Left lung (tissue), 10 donors: ENCODE results near the gene RAP1GAP2. TPM values are rescaled to one million over a fixed set of nuclear protein-coding genes. Genes with fewer than 3 reads are reported as not detected.
"Not testable (repeated sequence)": the region's sequence is repeated elsewhere in the genome, so short reads cannot be mapped to it uniquely, and the experiment has no call there.

Experiments
- ATAC-seq: fragments of 200-7000 bp; cut with Tn5 transposase; one replicate; pipeline ENCODE4 v1.9.1; 2020; ENCODE audit warnings: moderate library complexity
- DNase-seq, 4 donors: peaks; one replicate each; pipeline ENCODE4 v3.0.0-alpha.2; 2013 to 2020
- H3K27ac ChIP-seq, 2 donors: fragments of 200-600 bp; sonication (generic) in 1 of 2; one replicate each; pipeline versions ENCODE4 v1.5.0 to v1.8.0; 2020 to 2021
- H3K27me3 ChIP-seq, 2 donors: fragments of 200-600 bp; sonication (generic) in 1 of 2; one replicate each; pipeline versions ENCODE4 v1.5.0 to v1.8.0; 2020 to 2021
- H3K36me3 ChIP-seq, 2 donors: fragments of 200-600 bp; sonication (generic) in 1 of 2; one replicate each; pipeline versions ENCODE4 v1.5.0 to v1.8.0; 2020 to 2021
- H3K4me1 ChIP-seq, 2 donors: fragments of 200-600 bp; one replicate each; pipeline ENCODE4 v1.8.0; 2021
- H3K4me3 ChIP-seq, 2 donors: fragments of 200-600 bp; sonication (generic) in 1 of 2; one replicate each; pipeline versions ENCODE4 v1.5.0 to v1.8.0; 2020 to 2021; ENCODE audit warnings: mild to moderate bottlenecking in 1 of 2
- H3K9me3 ChIP-seq, 2 donors: fragments of 200-600 bp; sonication (generic) in 1 of 2; one replicate each; pipeline versions ENCODE4 v1.5.0 to v1.8.0; 2020 to 2021
- CTCF ChIP-seq, 2 donors: fragments of 200-600 bp; sonication (generic) in 1 of 2; IDR thresholded peaks; one replicate each; pipeline versions ENCODE4 v1.5.0 to v1.8.0; 2021; ENCODE audit warnings: antibody characterized with exemption in 2 of 2
- intact Hi-C, 2 donors: fragments of 100-400 bp; cut with DNase I; formaldehyde crosslinking; loops; one replicate each; pipeline versions ENCODE4 v1.11.2 to v1.14.2; 2022
- polyA plus RNA-seq, 6 donors: library from polyadenylated mRNA; unstranded; fragments of 120-200 nt; gene quantifications; one replicate each; pipeline ENCODE4 v1.2.1, GENCODE V29; 2013; ENCODE audit not compliant: insufficient read length in 6 of 6
- total RNA-seq, 2 donors: library from RNA; stranded (reverse); fragmentation: NEBNext Ultra II Directional; extraction: Animal tissue kit (Norgen Biotek cat#: 25700); gene quantifications; one replicate each; pipeline ENCODE4 v1.2.1, GENCODE V29; 2021
- donor health status: DM: no; HTN: yes; CAD: no.
- donor health status: DM: no; HTN: no; CAD: no.

RAP1GAP2 gene
- total and polyA plus RNA-seq, 8 donors, result 8.0 to 14.5 (median 9.7) TPM

GRCh38 chr17:3026856-3027751, 230.9 kb downstream of the RAP1GAP2 start:
- no peak overlapping the region for H3K4me3 ChIP-seq
- intact Hi-C loops, result no loop called here
- peaks cover 0 to 23% of the 10 kb centered on the region in 2 donors for H3K36me3 ChIP-seq
- no peak for ATAC-seq
- peak in 2 of 4 donors; percentile 24 to 65 for DNase-seq
- TF ChIP-seq CTCF (IDR thresholded peaks at IDR 0.05), result no peak
- H3K27me3 ChIP-seq, result no peaks in the 10 kb centered on the region
- peaks cover 0 to 7% of the 10 kb centered on the region in 2 donors for H3K4me1 ChIP-seq
- peaks cover 0 to 19% of the 10 kb centered on the region in 2 donors for H3K9me3 ChIP-seq
- H3K27ac ChIP-seq, result no peak overlapping the region

DNA sequence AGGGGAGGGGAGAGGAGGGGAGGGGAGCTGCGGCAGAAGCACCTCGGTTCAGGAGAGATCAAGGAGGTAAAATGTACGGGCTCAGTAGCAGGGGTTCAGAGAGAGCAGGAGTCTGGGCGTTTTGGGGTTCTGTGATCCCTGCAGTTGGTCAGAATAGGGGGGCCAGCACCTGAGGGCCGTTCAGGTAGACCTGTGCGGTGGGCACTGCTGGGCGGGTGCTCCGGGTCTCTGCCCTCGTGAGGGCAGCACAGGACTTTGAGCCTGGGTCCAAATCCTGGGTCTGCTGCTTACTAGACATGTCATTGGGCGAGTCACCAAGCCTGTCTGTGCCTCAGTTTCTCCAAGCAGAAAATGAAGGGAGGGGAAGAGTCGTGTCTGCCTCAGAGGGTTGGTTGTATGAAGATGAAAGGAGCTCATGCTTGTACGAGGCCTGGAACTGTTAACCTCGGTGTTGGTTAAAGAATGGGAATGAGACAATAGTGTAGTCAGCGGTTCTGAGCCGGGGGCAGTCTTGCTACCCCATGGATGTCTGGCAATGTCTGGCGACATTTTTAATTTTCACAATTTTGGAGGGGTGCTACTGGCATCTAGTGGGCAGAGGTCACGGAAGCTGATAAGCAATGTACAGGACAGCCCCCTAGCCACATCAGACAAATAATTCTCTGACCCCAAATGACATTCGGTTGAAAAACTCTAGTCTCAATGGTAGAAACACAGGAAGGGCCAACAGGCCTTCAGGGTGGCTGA, 231.7 kb downstream of the RAP1GAP2 start:
- ATAC-seq (no peak), DNase-seq (peak in 2 of 4 donors; percentile 24 to 41)
- TF ChIP-seq CTCF (IDR thresholded peaks at IDR 0.05), result no peak
- intact Hi-C loops, result no loop called here
- Histone ChIP-seq H3K4me1 (peaks cover 0 to 7% of the 10 kb centered on the region in 2 donors), H3K9me3 (peaks cover 0 to 10% of the 10 kb centered on the region in 2 donors), H3K27me3 (no peaks in the 10 kb centered on the region), H3K36me3 (peaks cover 0 to 26% of the 10 kb centered on the region in 2 donors), H3K4me3 (no peak overlapping the region), H3K27ac (no peak overlapping the region)

DNA sequence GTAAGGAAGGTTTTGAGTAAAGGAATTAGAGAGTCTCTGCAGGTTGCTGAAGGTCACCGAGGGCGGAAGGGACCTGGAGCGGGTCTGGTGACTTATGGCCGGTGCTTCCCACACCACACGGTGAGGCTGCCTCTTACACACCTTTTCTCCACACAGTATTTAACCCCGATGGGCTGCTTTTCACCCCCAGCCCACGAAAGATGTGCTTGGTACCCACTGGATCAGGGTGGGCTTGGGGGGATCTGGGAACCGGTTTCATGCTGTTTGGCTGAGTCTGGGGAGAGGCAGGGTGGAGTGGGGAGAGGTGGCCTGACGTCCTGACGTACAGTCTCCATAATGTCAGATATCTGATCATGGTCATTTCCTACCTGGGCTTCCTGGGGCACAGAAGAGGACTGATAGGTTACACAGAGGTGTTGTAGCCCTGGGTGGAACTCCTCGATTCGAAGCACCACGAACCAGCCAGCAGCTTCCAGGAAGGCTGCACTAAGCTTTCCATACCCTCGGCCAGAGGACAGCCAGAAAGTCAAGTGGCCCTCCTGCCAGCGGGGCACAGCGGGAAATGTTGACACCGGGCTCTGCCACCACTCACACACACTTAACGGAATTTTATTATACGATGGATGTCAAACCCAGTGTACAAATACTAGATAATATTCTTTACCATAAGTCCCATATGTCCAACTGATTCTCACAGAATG, 233.1 kb downstream of the RAP1GAP2 start:
- peaks cover 0 to 26% of the 10 kb centered on the region in 2 donors for H3K36me3 ChIP-seq
- H3K4me1 ChIP-seq, result peaks cover 0 to 7% of the 10 kb centered on the region in 2 donors
- H3K27me3 ChIP-seq, result no peaks in the 10 kb centered on the region
- intact Hi-C loops, result no loop called here
- ATAC-seq (no peak), DNase-seq (peak in 1 of 4 donors; percentile 42)
- no peak overlapping the region for H3K4me3 ChIP-seq
- TF ChIP-seq CTCF (IDR thresholded peaks at IDR 0.05), result no peak
- no peaks in the 10 kb centered on the region for H3K9me3 ChIP-seq
- peak overlapping the region in 1 of 2 donors; percentile 86 for H3K27ac ChIP-seq

- Histone ChIP-seq H3K36me3 (peaks cover 0 to 26% of the 10 kb centered on the region in 2 donors), H3K9me3 (no peaks in the 10 kb centered on the region), H3K4me1 (peaks cover 0 to 7% of the 10 kb centered on the region in 2 donors), H3K27me3 (peaks cover 0 to 5% of the 10 kb centered on the region in 2 donors), H3K4me3 (no peak overlapping the region), H3K27ac (peak overlapping the region in 1 of 2 donors; percentile 86)
- ATAC-seq (peak; percentile 28), DNase-seq (peak in 1 of 4 donors; percentile 24)
- intact Hi-C loops, result no loop called here
- TF ChIP-seq CTCF (IDR thresholded peaks at IDR 0.05), result no peak
Measured at GRCh38 chr17:3030096-3030495, 233.9 kb downstream of the RAP1GAP2 start.

DNA sequence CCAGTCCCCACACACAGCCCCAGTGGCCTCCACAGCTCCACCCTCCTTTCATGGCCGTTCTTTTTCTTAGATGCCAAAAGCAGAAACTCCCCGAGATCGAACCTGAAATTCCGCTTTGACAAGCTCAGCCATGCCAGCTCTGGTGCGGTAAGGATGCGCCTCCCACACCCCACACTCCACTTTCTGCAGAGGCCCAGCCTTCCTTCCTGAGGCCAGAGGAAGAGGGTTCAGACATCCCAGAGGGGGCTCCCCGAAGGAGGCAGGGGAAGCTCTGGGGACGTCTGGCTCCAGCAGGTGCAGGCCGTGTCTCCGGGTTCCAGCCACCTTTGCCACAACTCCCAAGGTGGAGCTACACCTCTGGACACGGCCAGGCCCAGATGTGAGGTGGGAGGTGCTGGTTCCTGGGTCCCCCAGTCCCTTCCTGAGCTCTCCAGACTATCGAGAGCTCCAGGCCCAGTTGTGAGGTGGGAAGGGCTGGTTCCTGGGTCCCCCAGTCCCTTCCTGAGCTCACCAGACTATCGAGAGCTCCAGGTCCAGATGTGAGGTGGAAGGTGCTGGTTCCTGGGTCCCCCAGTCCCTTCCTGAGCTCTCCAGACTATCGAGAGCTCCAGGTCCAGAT, 234.7 kb downstream of the RAP1GAP2 start:
- intact Hi-C loops, H3K4me3 ChIP-seq, H3K9me3 ChIP-seq, ATAC-seq, H3K4me1 ChIP-seq: not testable (repeated sequence)
- Histone ChIP-seq H3K27me3 (peaks cover 0 to 12% of the 10 kb centered on the region in 2 donors), H3K27ac (peak overlapping the region in 1 of 2 donors; percentile 86), H3K36me3 (peaks cover 0 to 23% of the 10 kb centered on the region in 2 donors)
- DNase-seq, result peak in 1 of 4 donors; percentile 39
